HG02885 (cell line): ENCODE results near the gene LARGE1.

Experiments used
- ATAC-seq: cut with Tn5 transposase; IDR thresholded peaks from one replicate; pipeline ENCODE4 v1.9.1; 2021; ENCODE audit warnings: mild to moderate bottlenecking; ENCODE audit not compliant: unreplicated experiment, poor library complexity

The LARGE1 gene

GRCh38 chr22:33684087-33684486 lies 236.2 kb downstream of the LARGE1 start:
- ATAC-seq: no peak

- no peak for ATAC-seq
Measured at GRCh38 chr22:33682927-33683326, 237.3 kb downstream of the LARGE1 start.

- no peak for ATAC-seq
Measured at GRCh38 chr22:33680632-33681031, 239.6 kb downstream of the LARGE1 start.

- ATAC-seq: no peak
Measured at GRCh38 chr22:33678523-33678922, 241.8 kb downstream of the LARGE1 start.

GRCh38 chr22:33677536-33677935 lies 242.7 kb downstream of the LARGE1 start:
- ATAC-seq: no peak

- ATAC-seq: no peak
Measured at GRCh38 chr22:33674357-33674756, 245.9 kb downstream of the LARGE1 start.

GRCh38 chr22:33669746-33670145 lies 250.5 kb downstream of the LARGE1 start:
- no peak for ATAC-seq

- no peak for ATAC-seq
Measured at GRCh38 chr22:33666961-33667619, 253.2 kb downstream of the LARGE1 start.

GRCh38 chr22:33666279-33666960 lies 253.9 kb downstream of the LARGE1 start:
- ATAC-seq: no peak

- no peak for ATAC-seq
Measured at GRCh38 chr22:33659448-33659847, 260.8 kb downstream of the LARGE1 start.

- ATAC-seq: no peak
Measured at GRCh38 chr22:33658775-33659174, 261.5 kb downstream of the LARGE1 start.

GRCh38 chr22:33657670-33658069 lies 262.6 kb downstream of the LARGE1 start:
- no peak for ATAC-seq

GRCh38 chr22:33656808-33657628 lies 263.3 kb downstream of the LARGE1 start:
- no peak for ATAC-seq

GRCh38 chr22:33654173-33654895 lies 265.9 kb downstream of the LARGE1 start:
- ATAC-seq: no peak

GRCh38 chr22:33653532-33654063 lies 266.7 kb downstream of the LARGE1 start:
- ATAC-seq: no peak

- no peak for ATAC-seq
Measured at GRCh38 chr22:33652615-33653014, 267.7 kb downstream of the LARGE1 start.

- ATAC-seq: no peak
Measured at GRCh38 chr22:33650244-33650643, 270.0 kb downstream of the LARGE1 start.

- no peak for ATAC-seq
Measured at GRCh38 chr22:33648478-33648877, 271.8 kb downstream of the LARGE1 start.

GRCh38 chr22:33640900-33641299 lies 279.4 kb downstream of the LARGE1 start:
- ATAC-seq: no peak

- ATAC-seq: no peak
Measured at GRCh38 chr22:33639588-33640254, 280.6 kb downstream of the LARGE1 start.
